Mesothelial cell of epicardium (in vitro differentiated cells): ENCODE measurements around the gene DIAPH3. TPM values are rescaled to one million over a fixed set of nuclear protein-coding genes. Genes with fewer than 3 reads are reported as not detected.

ENCODE experiments used
- DNase-seq, 2 experiments: peaks; one replicate each; pipeline ENCODE4 v3.0.0; 2021; ENCODE audit warnings: low spot score in 2 of 2; ENCODE audit not compliant: unreplicated experiment in 2 of 2
- H3K27ac Mint-ChIP-seq: 2 replicates; pipeline ENCODE4 v1.8.0; 2021; ENCODE audit warnings: mixed read lengths
- H3K27me3 Mint-ChIP-seq: 2 replicates; pipeline ENCODE4 v1.8.0; 2021; ENCODE audit warnings: low read depth, mixed read lengths
- H3K36me3 Mint-ChIP-seq: 2 replicates; pipeline ENCODE4 v1.8.0; 2021; ENCODE audit warnings: mixed read lengths
- H3K4me1 Mint-ChIP-seq: 2 replicates; pipeline ENCODE4 v1.8.0; 2021; ENCODE audit warnings: mixed read lengths
- H3K4me3 Mint-ChIP-seq: 2 replicates; pipeline ENCODE4 v1.8.0; 2021; ENCODE audit warnings: mild to moderate bottlenecking, moderate library complexity, mixed read lengths
- H3K9me3 Mint-ChIP-seq: 2 replicates; pipeline ENCODE4 v1.8.0; 2021; ENCODE audit warnings: mixed read lengths
- total RNA-seq: library from RNA; stranded (reverse); gene quantifications from 3 replicates; pipeline ENCODE4 v1.2.1, GENCODE V29; 2021
- TF ChIP-seq, protein P1 (sequence below): fragments of 200-600 bp; sonication (generic); IDR thresholded peaks from one replicate; pipeline ENCODE4 v1.5.0; 2021; ENCODE audit warnings: antibody characterized with exemption; ENCODE audit not compliant: unreplicated experiment

DIAPH3 gene
- total RNA-seq, 1 donor from 2014 or later: 16.8 TPM

- no peaks in the 10 kb centered on the region for H3K27me3 Mint-ChIP-seq
- peaks cover 8% of the 10 kb centered on the region for H3K4me1 Mint-ChIP-seq
- H3K9me3 Mint-ChIP-seq: peaks cover 5% of the 10 kb centered on the region
- DNase-seq: no peak
- H3K27ac Mint-ChIP-seq: no peak overlapping the region
- TF ChIP-seq, protein P1, sequence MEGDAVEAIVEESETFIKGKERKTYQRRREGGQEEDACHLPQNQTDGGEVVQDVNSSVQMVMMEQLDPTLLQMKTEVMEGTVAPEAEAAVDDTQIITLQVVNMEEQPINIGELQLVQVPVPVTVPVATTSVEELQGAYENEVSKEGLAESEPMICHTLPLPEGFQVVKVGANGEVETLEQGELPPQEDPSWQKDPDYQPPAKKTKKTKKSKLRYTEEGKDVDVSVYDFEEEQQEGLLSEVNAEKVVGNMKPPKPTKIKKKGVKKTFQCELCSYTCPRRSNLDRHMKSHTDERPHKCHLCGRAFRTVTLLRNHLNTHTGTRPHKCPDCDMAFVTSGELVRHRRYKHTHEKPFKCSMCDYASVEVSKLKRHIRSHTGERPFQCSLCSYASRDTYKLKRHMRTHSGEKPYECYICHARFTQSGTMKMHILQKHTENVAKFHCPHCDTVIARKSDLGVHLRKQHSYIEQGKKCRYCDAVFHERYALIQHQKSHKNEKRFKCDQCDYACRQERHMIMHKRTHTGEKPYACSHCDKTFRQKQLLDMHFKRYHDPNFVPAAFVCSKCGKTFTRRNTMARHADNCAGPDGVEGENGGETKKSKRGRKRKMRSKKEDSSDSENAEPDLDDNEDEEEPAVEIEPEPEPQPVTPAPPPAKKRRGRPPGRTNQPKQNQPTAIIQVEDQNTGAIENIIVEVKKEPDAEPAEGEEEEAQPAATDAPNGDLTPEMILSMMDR: no peak
- no peak overlapping the region for H3K4me3 Mint-ChIP-seq
- peaks cover 6% of the 10 kb centered on the region for H3K36me3 Mint-ChIP-seq
Measured at GRCh38 chr13:59856281-59856810, 307.4 kb downstream of the DIAPH3 start.

GRCh38 chr13:59846845-59847620 lies 316.7 kb downstream of the DIAPH3 start:
- Mint-ChIP-seq H3K4me3 (no peak overlapping the region), H3K36me3 (peaks cover 9% of the 10 kb centered on the region), H3K27me3 (no peaks in the 10 kb centered on the region), H3K27ac (no peak overlapping the region), H3K9me3 (peaks cover 11% of the 10 kb centered on the region), H3K4me1 (peaks cover 17% of the 10 kb centered on the region)
- TF ChIP-seq, protein P1: no peak
- DNase-seq: no peak

DNA sequence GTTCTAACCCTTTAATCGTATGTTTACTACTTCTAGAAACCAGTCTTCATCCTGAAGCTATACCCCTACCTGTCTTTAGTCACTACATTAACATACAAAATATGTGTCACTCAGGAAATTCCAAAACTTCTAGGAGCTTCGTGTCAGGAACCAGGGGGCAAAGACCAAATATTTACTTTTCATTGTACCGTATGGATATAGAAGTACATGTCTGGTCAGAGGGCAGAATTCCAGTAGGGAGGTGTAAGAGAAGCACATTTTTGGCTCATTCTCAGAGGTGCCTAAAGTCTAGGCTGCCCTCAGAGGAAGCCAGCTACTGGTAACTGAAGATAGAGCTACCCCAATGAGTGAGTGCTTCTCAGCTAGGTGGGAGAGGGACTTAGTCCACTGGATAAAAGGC lies 320.7 kb downstream of the DIAPH3 start:
- Mint-ChIP-seq H3K27ac (no peak overlapping the region), H3K4me3 (no peak overlapping the region), H3K9me3 (peaks cover 6% of the 10 kb centered on the region), H3K27me3 (no peaks in the 10 kb centered on the region), H3K4me1 (peaks cover 32% of the 10 kb centered on the region), H3K36me3 (peaks cover 4% of the 10 kb centered on the region)
- no peak for DNase-seq
- TF ChIP-seq, protein P1: no peak

DNA sequence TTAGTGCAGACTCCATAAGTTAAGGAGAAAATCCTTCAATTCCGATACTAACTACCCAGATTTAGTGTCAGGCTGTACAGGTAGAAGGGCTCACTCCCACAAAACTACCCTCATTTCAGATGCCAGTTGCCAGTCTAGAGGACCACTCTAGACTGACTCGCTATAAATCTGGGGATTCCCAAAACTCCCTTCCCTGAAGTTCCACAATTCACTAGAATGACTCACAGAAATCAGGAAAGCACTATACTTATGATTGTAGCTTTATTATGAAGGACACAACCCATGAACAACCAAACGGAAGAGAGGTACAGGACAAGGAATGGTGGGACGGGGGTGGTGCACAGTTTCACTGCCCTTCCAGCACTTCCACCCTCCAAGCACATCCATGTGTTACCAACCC lies 321.2 kb downstream of the DIAPH3 start:
- H3K27me3 Mint-ChIP-seq: no peaks in the 10 kb centered on the region
- H3K36me3 Mint-ChIP-seq: no peaks in the 10 kb centered on the region
- peaks cover 6% of the 10 kb centered on the region for H3K9me3 Mint-ChIP-seq
- H3K4me3 Mint-ChIP-seq: no peak overlapping the region
- peaks cover 33% of the 10 kb centered on the region for H3K4me1 Mint-ChIP-seq
- TF ChIP-seq, protein P1: no peak
- DNase-seq: no peak
- no peak overlapping the region for H3K27ac Mint-ChIP-seq

GRCh38 chr13:59839186-59839585 lies 324.5 kb downstream of the DIAPH3 start:
- Mint-ChIP-seq H3K4me1 (peaks cover 39% of the 10 kb centered on the region), H3K36me3 (no peaks in the 10 kb centered on the region), H3K9me3 (no peaks in the 10 kb centered on the region), H3K27ac (no peak overlapping the region), H3K4me3 (no peak overlapping the region), H3K27me3 (no peaks in the 10 kb centered on the region)
- TF ChIP-seq, protein P1: no peak
- DNase-seq: no peak
